Mucosa of rectum (tissue), 2 donors: ENCODE results near the gene HECW1.
"Not testable (repeated sequence)": the region's sequence is repeated elsewhere in the genome, so short reads cannot be mapped to it uniquely, and the experiment has no call there.

Source experiments
- H3K27ac ChIP-seq, 2 donors: one replicate each; pipeline ENCODE4 v1.7.0; 2013; ENCODE audit warnings: inconsistent platforms in 2 of 2, low read depth in 2 of 2, low read length in 2 of 2
- H3K27me3 ChIP-seq, 2 donors: one replicate each; pipeline ENCODE4 v1.7.0; 2013; ENCODE audit warnings: low read length in 2 of 2; ENCODE audit not compliant: control insufficient read depth in 2 of 2, insufficient read depth in 2 of 2
- H3K36me3 ChIP-seq, 2 donors: one replicate each; pipeline ENCODE4 v1.7.0; 2013; ENCODE audit warnings: low read length in 2 of 2; ENCODE audit not compliant: control insufficient read depth in 2 of 2, insufficient read depth in 2 of 2
- H3K4me1 ChIP-seq, 2 donors: one replicate each; pipeline ENCODE4 v1.7.0; 2013; ENCODE audit warnings: low read length in 2 of 2, mild to moderate bottlenecking in 1 of 2; ENCODE audit not compliant: control insufficient read depth in 2 of 2, insufficient read depth in 2 of 2
- H3K4me3 ChIP-seq, 2 donors: one replicate each; pipeline ENCODE4 v1.7.0; 2013; ENCODE audit warnings: low read length in 2 of 2
- H3K9ac ChIP-seq, 2 donors: one replicate each; pipeline ENCODE4 v1.7.0; 2013; ENCODE audit warnings: low read length in 2 of 2, low read depth in 1 of 2, mild to moderate bottlenecking in 1 of 2
- H3K9me3 ChIP-seq, 2 donors: one replicate each; pipeline ENCODE4 v1.7.0; 2013; ENCODE audit warnings: low read length in 2 of 2; ENCODE audit not compliant: control insufficient read depth in 2 of 2
- donor health status: healthy.
- donor health status: Normal muscosa, but diverticular disease.

The HECW1 gene

DNA sequence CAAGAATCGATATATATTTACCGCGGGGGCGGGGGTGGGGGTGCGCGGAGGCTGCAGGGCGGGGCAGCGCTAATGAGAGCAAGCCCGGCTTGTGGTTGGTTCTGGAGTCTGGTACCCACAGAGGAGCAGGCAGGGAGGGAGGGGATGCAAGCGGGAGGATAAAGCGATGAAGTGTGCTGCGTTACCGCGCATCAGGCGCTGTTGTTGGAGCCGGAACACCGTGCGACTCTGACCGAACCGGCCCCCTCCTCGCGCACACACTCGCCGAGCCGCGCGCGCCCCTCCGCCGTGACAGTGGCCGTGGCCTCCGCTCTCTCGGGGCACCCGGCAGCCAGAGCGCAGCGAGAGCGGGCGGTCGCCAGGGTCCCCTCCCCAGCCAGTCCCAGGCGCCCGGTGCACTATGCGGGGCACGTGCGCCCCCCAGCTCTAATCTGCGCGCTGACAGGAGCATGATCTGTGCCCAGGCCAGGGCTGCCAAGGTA is at the start of gene HECW1:
Gene HECW1, plus strand, starts transcription at position 189 of the 482 bp plus-strand sequence. CDS start 131,259 bp downstream, outside the sequence.
- no peak within 1 kb of the TSS for H3K27ac ChIP-seq
- peaks cover 26 to 33% of the 10 kb centered on the region in 2 donors for H3K27me3 ChIP-seq
- H3K4me1 ChIP-seq: peaks cover 0 to 2% of the 10 kb centered on the region in 2 donors
- no peak within 1 kb of the TSS for H3K9ac ChIP-seq
- no peaks in the 10 kb centered on the region for H3K36me3 ChIP-seq
- H3K9me3 ChIP-seq: no peaks in the 10 kb centered on the region
- no peak within 1 kb of the TSS for H3K4me3 ChIP-seq

GRCh38 chr7:43071604-43072003 is 40.8 kb upstream of the HECW1 start:
- Histone ChIP-seq H3K27ac (no peak overlapping the region), H3K27me3 (no peaks in the 10 kb centered on the region), H3K4me1 (no peaks in the 10 kb centered on the region)

GRCh38 chr7:43072530-43072929 is 39.9 kb upstream of the HECW1 start:
- Histone ChIP-seq H3K4me3 (no peak overlapping the region), H3K27me3 (no peaks in the 10 kb centered on the region), H3K36me3 (no peaks in the 10 kb centered on the region), H3K9me3 (no peaks in the 10 kb centered on the region), H3K27ac (no peak overlapping the region), H3K4me1 (no peaks in the 10 kb centered on the region), H3K9ac (no peak overlapping the region)

More at GRCh38 chr7:43071604-43072003, 40.8 kb upstream of the HECW1 start:
- Histone ChIP-seq H3K36me3 (no peaks in the 10 kb centered on the region), H3K9me3 (no peaks in the 10 kb centered on the region), H3K4me3 (no peak overlapping the region), H3K9ac (no peak overlapping the region)

GRCh38 chr7:43073811-43074210 is 38.6 kb upstream of the HECW1 start:
- not testable (repeated sequence) for H3K4me3 ChIP-seq, H3K27me3 ChIP-seq, H3K4me1 ChIP-seq, H3K27ac ChIP-seq, H3K9me3 ChIP-seq, H3K36me3 ChIP-seq, H3K9ac ChIP-seq

DNA sequence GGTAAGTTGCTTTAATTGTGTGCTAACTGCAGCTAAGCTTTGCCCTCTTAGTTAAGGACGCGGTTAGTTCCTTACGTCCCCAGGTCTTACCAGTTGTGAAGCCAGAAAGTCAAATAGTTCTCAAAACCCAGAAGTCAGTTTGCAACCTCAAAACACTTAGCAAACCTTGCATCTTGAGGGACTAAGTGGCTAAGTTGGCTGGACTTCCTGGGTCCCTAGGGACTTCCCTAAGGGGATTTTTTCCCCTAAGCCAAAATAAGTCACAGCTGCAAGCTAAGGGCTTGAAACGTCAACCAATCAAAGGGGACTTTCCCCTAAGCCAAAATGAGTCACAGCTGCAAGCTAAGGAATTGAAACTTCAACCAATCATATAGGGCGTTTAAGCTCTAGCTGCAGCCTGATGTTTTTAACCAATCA is 36.2 kb upstream of the HECW1 start:
- H3K4me1 ChIP-seq: no peaks in the 10 kb centered on the region
- H3K27ac ChIP-seq: no peak overlapping the region
- no peak overlapping the region for H3K9ac ChIP-seq
- H3K9me3 ChIP-seq: no peaks in the 10 kb centered on the region
- H3K36me3 ChIP-seq: no peaks in the 10 kb centered on the region
- H3K4me3 ChIP-seq: no peak overlapping the region
- H3K27me3 ChIP-seq: no peaks in the 10 kb centered on the region

- Histone ChIP-seq H3K4me1 (no peaks in the 10 kb centered on the region), H3K27me3 (no peaks in the 10 kb centered on the region), H3K27ac (no peak overlapping the region), H3K36me3 (no peaks in the 10 kb centered on the region), H3K9me3 (no peaks in the 10 kb centered on the region), H3K9ac (no peak overlapping the region), H3K4me3 (no peak overlapping the region)
These were observed 35.8 kb upstream of the HECW1 start for GRCh38 chr7:43076606-43077005.

- no peak overlapping the region for H3K9ac ChIP-seq
- H3K27ac ChIP-seq: no peak overlapping the region
- H3K9me3 ChIP-seq: no peaks in the 10 kb centered on the region
- no peaks in the 10 kb centered on the region for H3K4me1 ChIP-seq
- H3K27me3 ChIP-seq: no peaks in the 10 kb centered on the region
- H3K36me3 ChIP-seq: no peaks in the 10 kb centered on the region
- no peak overlapping the region for H3K4me3 ChIP-seq
These were observed 35.2 kb upstream of the HECW1 start for GRCh38 chr7:43077285-43077684.

- Histone ChIP-seq H3K9me3 (no peaks in the 10 kb centered on the region), H3K4me3 (no peak overlapping the region), H3K9ac (no peak overlapping the region), H3K36me3 (no peaks in the 10 kb centered on the region), H3K27me3 (no peaks in the 10 kb centered on the region), H3K27ac (no peak overlapping the region), H3K4me1 (no peaks in the 10 kb centered on the region)
These were observed 34.6 kb upstream of the HECW1 start for GRCh38 chr7:43077732-43078391.

DNA sequence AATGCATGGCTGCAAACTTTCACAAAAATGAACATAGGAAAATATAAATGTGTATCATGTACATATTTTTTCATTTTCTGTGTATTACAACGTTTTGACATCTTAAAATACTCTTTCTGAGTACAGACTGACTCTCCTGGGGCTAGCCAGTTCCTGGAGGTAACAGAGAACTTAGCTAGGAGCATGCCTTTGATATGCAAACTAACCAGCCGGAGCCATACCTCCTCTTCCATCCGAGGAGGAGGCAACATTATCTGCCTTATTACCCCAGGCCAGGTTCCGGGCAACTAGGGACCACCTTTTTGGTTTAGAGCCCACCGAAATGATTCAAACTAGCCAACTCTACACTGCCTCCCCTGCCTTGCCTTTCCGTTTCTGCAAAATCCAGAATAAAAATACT is 33.7 kb upstream of the HECW1 start:
- Histone ChIP-seq H3K27ac (no peak overlapping the region), H3K27me3 (no peaks in the 10 kb centered on the region), H3K9ac (no peak overlapping the region), H3K36me3 (no peaks in the 10 kb centered on the region), H3K4me1 (no peaks in the 10 kb centered on the region), H3K4me3 (no peak overlapping the region), H3K9me3 (no peaks in the 10 kb centered on the region)

DNA sequence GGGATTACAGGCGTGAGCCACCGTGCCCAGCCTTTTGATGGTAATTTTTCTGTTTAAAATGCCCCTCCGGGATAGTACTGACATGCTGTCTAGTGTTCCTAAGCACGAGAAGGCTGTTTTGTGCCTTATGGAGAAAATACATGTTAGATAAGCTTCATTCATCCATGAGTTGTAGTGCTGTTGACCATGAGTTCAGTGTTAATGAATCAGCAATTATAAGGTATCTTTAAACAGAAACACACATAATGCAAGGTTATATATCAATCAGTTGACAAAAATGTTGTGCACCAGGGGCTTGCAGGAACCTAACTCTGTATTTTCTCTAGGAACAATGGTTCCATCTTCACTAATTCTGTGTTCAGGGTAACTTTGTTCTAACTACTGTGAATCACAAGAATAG is 30.8 kb upstream of the HECW1 start:
- Histone ChIP-seq H3K4me3 (no peak overlapping the region), H3K9ac (no peak overlapping the region), H3K27me3 (no peaks in the 10 kb centered on the region), H3K4me1 (no peaks in the 10 kb centered on the region), H3K36me3 (no peaks in the 10 kb centered on the region), H3K9me3 (no peaks in the 10 kb centered on the region), H3K27ac (no peak overlapping the region)
